Epithelial cell of proximal tubule (primary cell): ENCODE measurements around the gene ASTN2. TPM values are rescaled to one million over a fixed set of nuclear protein-coding genes. Genes with fewer than 3 reads are reported as not detected.

Experiments used
- DNase-seq: peaks from one replicate; pipeline ENCODE4 v3.0.0-alpha.2; 2011; ENCODE audit warnings: low read depth
- H3K4me3 ChIP-seq: 2 replicates; pipeline ENCODE4 v1.5.1; 2011; ENCODE audit warnings: low read depth, mild to moderate bottlenecking, low read length
- total RNA-seq: library from RNA; depleted of rRNA; stranded (reverse); fragments of >200 nt; gene quantifications from 2 replicates; pipeline ENCODE4 v1.2.3, GENCODE V29; 2015
- TF ChIP-seq, protein P1 (sequence below): conservative IDR thresholded peaks from 2 replicates; pipeline ENCODE4 v1.5.1; 2012; ENCODE audit warnings: low read depth, mild to moderate bottlenecking, low read length

The ASTN2 gene
- total RNA-seq, 1 donor from 2014 or later, result 4.4 TPM

DNA sequence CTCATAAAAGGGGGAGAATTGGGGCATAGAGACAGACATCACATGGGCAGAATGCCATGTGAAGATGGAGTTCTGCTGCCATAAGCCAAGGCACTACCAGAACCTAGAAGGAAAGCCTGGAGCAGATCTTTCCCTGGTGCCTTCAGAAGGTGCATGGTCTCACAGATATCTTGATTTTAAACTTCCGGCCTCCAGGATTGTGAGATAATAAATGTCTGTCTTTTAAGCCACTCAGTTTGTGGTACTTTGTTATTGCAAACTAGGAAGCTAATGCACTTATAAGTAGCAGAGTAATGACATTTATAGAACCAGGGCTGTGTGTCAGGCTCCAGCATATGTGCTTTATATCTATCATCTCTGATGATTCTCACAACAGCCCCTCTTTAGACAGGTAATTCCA is 130.4 kb downstream of the ASTN2 start:
- DNase-seq, result no peak
- TF ChIP-seq, protein P1, sequence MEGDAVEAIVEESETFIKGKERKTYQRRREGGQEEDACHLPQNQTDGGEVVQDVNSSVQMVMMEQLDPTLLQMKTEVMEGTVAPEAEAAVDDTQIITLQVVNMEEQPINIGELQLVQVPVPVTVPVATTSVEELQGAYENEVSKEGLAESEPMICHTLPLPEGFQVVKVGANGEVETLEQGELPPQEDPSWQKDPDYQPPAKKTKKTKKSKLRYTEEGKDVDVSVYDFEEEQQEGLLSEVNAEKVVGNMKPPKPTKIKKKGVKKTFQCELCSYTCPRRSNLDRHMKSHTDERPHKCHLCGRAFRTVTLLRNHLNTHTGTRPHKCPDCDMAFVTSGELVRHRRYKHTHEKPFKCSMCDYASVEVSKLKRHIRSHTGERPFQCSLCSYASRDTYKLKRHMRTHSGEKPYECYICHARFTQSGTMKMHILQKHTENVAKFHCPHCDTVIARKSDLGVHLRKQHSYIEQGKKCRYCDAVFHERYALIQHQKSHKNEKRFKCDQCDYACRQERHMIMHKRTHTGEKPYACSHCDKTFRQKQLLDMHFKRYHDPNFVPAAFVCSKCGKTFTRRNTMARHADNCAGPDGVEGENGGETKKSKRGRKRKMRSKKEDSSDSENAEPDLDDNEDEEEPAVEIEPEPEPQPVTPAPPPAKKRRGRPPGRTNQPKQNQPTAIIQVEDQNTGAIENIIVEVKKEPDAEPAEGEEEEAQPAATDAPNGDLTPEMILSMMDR, result no peak
- no peak overlapping the region for H3K4me3 ChIP-seq

DNA sequence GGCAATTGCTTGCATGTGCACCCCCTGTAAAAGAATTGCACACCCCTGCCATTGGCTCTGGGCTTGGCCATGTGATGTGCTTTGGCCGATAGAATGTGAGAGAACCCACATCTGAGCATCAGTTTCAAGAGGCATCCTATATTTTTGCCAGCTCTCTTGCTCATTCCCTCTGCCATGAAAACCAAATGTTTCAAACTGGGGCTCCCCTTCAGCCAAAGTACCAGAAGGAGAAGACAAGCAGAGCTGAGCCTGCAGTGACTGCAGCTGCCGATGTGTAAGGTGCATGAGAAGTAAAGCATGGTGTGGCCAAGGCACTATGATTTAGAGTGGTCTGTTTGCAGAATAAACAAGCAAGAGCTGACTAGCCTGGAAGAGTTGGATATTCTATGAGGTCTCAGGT is 132.3 kb downstream of the ASTN2 start:
- DNase-seq, result no peak
- no peak overlapping the region for H3K4me3 ChIP-seq
- TF ChIP-seq, protein P1, result no peak

- DNase-seq, result no peak
- TF ChIP-seq, protein P1, result no peak
- H3K4me3 ChIP-seq, result no peak overlapping the region
Measured at GRCh38 chr9:117278471-117279035, 136.3 kb downstream of the ASTN2 start.

- TF ChIP-seq, protein P1, result no peak
Measured at GRCh38 chr9:117278020-117278419, 136.8 kb downstream of the ASTN2 start.

GRCh38 chr9:117276444-117276843 is 138.4 kb downstream of the ASTN2 start:
- TF ChIP-seq, protein P1, result no peak
- DNase-seq, result no peak
- no peak overlapping the region for H3K4me3 ChIP-seq

More at GRCh38 chr9:117278020-117278419, 136.8 kb downstream of the ASTN2 start:
- H3K4me3 ChIP-seq, result no peak overlapping the region
- DNase-seq, result no peak

DNA sequence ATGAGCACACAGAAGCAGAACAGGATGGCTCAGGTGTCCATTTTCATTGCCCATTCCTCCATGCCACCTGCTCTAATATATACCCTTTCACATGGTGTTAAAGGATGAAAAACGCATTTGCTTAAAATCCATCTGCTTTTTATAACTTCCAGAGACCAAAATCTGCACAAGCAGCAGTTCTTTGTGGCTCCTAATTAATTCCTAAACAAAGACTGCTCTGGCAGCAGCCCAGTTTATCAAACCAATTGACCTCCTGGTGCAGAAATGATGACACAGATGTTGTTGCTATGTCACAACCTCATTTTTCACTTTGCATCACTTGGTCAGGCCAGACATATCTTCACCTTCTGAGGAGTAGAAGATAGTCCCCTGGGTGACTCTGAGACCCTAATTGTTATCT is 141.2 kb downstream of the ASTN2 start:
- no peak overlapping the region for H3K4me3 ChIP-seq
- TF ChIP-seq, protein P1, result no peak
- DNase-seq, result no peak

DNA sequence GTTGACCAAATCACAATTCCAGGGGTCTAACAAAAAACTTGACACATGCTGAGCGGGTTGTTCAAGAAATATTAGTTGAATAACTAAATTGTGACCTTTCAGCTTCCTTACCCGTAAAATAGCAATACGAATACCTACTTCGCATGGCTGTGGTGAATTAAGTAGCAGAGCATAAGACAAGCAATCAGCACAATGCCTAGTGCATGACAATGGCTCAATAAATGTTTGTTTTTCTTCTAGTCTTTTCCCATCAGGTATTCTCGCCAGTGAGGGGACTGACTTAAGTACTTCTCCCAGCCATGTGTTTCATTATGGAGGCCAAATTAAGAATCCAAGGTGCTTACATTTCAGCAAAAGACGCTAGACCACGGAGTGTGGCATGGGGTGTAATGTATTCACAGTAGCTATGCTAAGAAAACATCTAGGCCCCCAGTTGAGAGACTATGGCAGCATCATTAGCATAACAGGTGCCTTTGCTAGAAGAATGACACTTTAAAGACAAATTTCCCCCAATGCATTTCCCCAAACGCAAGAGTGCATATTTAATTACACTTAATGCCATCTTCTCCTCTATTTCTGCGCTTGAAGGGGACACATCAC is 145.9 kb downstream of the ASTN2 start:
- no peak overlapping the region for H3K4me3 ChIP-seq
- TF ChIP-seq, protein P1, result no peak
- no peak for DNase-seq
